Raji (cell line): ENCODE results near the gene NOX1.

Experiments used
- POLR2A ChIP-seq: IDR thresholded peaks from 2 replicates; pipeline ENCODE4 v1.6.1; 2011; ENCODE audit warnings: low read depth, low read length, control low read depth; ENCODE audit not compliant: insufficient read depth

NOX1 gene

GRCh38 chrX:100874325-100874724, at the start of gene NOX1:
Gene NOX1 (minus strand): TSS chrX:100874359. CDS start chrX:100874139, 220 bp downstream.
- TF ChIP-seq POLR2A: no peak

- no peak for TF ChIP-seq POLR2A
Observed at GRCh38 chrX:100915562-100915961, 41.4 kb upstream of the NOX1 start.

- TF ChIP-seq POLR2A: no peak
Observed at GRCh38 chrX:100913111-100913510, 39.0 kb upstream of the NOX1 start.

GRCh38 chrX:100911731-100912130, 37.6 kb upstream of the NOX1 start:
- TF ChIP-seq POLR2A: no peak

DNA sequence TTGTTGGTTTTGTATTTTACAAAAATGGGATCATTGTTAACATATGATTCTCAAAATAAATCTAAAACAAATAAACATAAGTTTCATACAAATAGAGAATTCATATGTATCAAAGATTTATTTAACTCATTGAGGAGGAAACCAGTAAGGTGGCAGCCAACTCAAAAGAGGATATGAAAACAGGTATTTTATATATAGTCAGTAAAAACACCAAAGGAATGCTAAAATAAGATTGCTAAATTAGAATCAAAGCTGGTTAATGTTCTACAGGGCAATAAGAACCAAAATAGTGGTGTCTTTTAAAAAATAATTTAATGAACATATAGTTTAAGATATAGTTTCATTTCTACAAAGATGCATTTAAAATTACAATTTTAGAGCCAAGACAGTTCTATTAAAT, 31.5 kb upstream of the NOX1 start:
- TF ChIP-seq POLR2A: no peak

- no peak for TF ChIP-seq POLR2A
Observed at GRCh38 chrX:100904433-100904832, 30.3 kb upstream of the NOX1 start.

GRCh38 chrX:100895365-100896075, 21.4 kb upstream of the NOX1 start:
- TF ChIP-seq POLR2A: no peak

DNA sequence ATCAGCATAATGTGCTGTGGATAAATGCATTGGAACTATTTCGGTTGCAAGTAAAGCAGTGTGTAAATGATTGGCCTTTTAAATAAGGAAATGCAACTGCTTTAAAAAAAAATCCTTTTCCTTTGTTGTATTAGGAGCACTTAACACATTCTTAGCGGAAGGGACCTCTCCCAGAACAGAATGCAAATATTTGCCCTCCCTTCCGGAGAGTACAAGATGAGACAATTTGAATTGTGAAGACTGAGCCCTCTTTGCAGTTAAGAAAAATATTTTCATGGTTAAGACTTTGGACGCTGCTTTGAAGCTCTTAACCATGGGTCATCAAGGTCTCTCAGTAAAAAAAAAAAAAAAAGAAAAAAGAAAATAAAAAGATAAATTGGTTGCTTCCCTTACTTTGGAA, 9.5 kb upstream of the NOX1 start:
- no peak for TF ChIP-seq POLR2A

- TF ChIP-seq POLR2A: no peak
Observed at GRCh38 chrX:100880368-100880767, 6.2 kb upstream of the NOX1 start.

DNA sequence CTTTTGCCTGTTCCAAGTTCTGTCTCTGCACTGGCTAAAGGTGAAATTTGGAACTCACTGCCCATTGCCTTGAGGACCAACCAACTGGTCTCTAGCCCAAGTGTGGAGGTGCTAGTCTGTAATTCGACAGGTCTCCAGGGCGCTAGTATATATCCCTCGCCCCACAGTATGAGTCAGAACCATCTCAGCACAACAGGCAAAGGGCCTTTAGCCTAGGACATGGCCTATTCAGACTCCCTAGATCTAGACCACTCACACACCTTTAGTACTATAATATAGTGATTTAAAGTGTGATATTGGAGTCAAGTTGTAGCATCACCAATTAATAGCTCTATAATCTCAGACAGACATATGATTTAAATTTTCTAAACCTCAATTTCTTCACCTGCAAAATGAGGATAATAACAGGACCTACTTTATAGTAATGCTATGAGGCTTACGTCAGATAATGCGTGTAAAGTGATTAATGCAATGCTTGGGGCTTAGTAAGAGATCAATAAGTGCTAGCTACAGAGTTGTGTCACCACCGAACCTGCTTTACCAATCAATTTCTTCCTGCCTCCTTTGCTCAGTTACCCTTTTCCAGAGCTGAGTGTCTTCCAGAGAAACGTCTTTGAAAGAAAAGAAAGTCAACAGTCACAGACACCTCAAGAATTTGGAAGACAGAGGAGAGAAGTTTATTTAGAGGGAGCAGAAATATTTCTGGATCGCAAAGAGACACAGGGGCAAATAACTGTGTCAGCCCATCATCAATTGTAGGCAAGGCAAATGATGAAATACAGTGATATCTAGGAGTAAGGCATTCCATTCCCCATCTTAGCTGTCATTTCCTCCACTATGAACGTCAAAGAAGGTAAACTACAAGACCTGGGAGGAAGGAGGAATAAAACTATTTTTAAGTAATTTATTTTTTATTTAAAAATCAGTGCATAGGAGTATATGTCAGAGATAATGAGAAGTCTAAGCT, 2.3 kb downstream of the NOX1 start:
- no peak for TF ChIP-seq POLR2A

GRCh38 chrX:100870527-100870926, 3.6 kb downstream of the NOX1 start:
- no peak for TF ChIP-seq POLR2A

DNA sequence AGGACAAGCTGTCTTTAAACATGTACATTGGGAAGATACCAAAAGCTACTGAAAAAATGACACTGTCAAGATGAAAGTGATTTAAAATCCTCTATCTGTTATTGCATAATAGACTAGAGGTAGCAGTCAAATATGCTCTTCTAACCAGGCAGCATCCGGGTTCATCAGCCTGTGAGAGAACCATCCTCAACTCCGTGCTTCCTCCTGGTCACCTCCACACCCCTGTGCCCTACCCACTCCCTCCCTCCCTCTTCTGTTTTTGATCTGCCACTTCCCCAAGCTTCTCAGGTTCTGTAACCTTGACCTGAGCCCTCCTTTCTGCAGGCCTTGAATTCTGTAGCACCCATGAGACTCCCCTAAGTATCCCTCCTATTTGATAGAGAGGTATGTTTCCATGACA, 5.9 kb downstream of the NOX1 start:
- TF ChIP-seq POLR2A: no peak

DNA sequence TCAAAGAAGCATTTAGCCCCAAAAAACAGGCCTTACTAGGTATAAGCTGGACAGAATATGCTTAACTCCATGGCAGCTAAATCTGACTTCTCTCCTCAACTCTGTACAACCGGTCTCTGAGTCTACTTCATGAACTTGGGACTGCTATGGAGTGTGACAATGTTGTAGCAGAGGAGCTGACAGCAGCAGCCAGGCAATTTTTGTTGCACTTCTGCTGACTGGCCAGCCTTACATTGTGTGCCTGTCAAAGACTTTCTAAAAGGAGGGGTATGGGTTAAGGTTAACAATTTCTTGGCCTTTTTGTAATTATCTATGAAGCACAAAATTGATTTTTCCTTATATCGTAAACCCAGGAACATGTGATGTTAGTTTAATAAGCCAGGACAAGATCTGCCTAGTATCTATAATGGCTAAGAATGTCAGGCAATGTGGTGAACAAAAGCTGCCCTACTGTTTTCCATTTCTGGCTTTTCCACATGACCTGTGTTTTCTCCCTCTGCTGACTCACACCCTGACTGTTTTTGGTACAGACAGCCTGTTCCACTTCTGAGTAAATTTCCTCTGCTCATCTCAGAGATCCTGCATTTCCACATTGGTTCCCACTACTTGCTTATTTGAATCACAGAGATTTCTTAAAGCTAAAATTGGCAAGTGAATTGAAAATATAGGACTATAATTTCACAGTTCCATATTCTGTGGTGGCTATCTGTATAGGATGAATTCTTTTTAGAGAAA, 9.3 kb downstream of the NOX1 start:
- TF ChIP-seq POLR2A: no peak

GRCh38 chrX:100863326-100863864, 10.8 kb downstream of the NOX1 start:
- TF ChIP-seq POLR2A: no peak

GRCh38 chrX:100852810-100853209, 21.3 kb downstream of the NOX1 start:
- no peak for TF ChIP-seq POLR2A
